Measurements from ENCODE around the gene FLNB. TPM values are rescaled to one million over a fixed set of nuclear protein-coding genes. Genes with fewer than 3 reads are reported as not detected.
A peak's percentile ranks its signal among the peaks of the same experiment; 100 is the strongest.

The FLNB gene
- polyA plus RNA-seq, 3 donors = 0.47 to 4.0 (median 2.1) TPM

DNA sequence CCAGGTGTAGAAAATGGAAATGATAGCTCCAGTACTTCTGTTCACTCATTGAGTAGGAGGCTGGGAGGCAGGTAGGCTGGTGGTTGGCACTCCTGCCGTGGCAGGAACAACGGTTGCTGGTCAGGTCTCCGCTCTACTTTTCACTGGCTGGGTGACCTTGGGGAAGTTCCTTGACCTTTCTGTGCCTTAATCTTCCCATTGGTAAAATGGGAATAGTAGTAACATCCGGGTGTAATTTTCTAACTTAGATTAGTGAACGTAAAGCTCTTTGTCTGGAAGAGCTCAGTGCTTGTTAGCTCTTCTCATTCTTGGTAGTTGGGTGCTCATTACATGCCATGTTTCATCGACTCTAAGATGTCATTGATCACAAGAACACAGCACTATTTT is 45.8 kb upstream of the FLNB start:
- Histone ChIP-seq H3K9ac (ENCODE audit: insufficient read depth, low read length, poor library complexity, severe bottlenecking) (no peak overlapping the region), H4K20me1 (ENCODE audit: insufficient read depth, low read length) (no peaks in the 10 kb centered on the region), H2AFZ (ENCODE audit: insufficient read depth, low read depth, low read length, poor library complexity, severe bottlenecking) (no peak overlapping the region), H3K4me3 (replicated peaks in 1 of 3; ENCODE audit: low read depth in 2 of 3, low read length in 3 of 3) (no peak overlapping the region), H3K79me2 (ENCODE audit: insufficient read depth, low read length) (no peaks in the 10 kb centered on the region), H3K4me1 (ENCODE audit: control insufficient read depth in 1 of 2, insufficient read depth in 2 of 2, low read length in 2 of 2) (peaks cover 24 to 27% of the 10 kb centered on the region in 2 donors), H3K27ac (ENCODE audit: low read depth in 1 of 2, low read length in 2 of 2) (no peak overlapping the region), H3K36me3 (replicated peaks in 1 of 2; ENCODE audit: control insufficient read depth in 1 of 2, insufficient read depth in 2 of 2, low read length in 2 of 2) (no peaks in the 10 kb centered on the region), H3K9me3 (replicated peaks in 1 of 2; ENCODE audit: control insufficient read depth in 1 of 2, insufficient read depth in 1 of 2, low read length in 2 of 2) (no peaks in the 10 kb centered on the region), H3K27me3 (ENCODE audit: control insufficient read depth in 2 of 2, insufficient read depth in 2 of 2, low read length in 2 of 2) (no peaks in the 10 kb centered on the region), H3K4me2 (replicated peaks; ENCODE audit: extremely low read depth, low read length, poor library complexity, severe bottlenecking) (no peak overlapping the region)
- Mint-ChIP-seq H3K36me3 (peaks cover 0 to 3% of the 10 kb centered on the region in 2 donors), H3K4me1 (peaks cover 32% of the 10 kb centered on the region), H3K27me3 (ENCODE audit: low read depth in 3 of 3) (peaks cover 0 to 3% (median 2%) of the 10 kb centered on the region in 3 donors), H3K4me3 (no peak overlapping the region), H3K27ac (no peak overlapping the region), H3K9me3 (peaks cover 0 to 5% (median 0%) of the 10 kb centered on the region in 7 donors)
- TF ChIP-seq, protein P1, sequence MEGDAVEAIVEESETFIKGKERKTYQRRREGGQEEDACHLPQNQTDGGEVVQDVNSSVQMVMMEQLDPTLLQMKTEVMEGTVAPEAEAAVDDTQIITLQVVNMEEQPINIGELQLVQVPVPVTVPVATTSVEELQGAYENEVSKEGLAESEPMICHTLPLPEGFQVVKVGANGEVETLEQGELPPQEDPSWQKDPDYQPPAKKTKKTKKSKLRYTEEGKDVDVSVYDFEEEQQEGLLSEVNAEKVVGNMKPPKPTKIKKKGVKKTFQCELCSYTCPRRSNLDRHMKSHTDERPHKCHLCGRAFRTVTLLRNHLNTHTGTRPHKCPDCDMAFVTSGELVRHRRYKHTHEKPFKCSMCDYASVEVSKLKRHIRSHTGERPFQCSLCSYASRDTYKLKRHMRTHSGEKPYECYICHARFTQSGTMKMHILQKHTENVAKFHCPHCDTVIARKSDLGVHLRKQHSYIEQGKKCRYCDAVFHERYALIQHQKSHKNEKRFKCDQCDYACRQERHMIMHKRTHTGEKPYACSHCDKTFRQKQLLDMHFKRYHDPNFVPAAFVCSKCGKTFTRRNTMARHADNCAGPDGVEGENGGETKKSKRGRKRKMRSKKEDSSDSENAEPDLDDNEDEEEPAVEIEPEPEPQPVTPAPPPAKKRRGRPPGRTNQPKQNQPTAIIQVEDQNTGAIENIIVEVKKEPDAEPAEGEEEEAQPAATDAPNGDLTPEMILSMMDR (IDR thresholded peaks at IDR 0.05) = no peak
- WGBS (ENCODE audit: insufficient coverage) = 100% methylated on average over 3 of the region's 6 CpGs
- DNase-seq = no peak
- intact Hi-C loops (cut with micrococcal nuclease) = loop anchor here in 1 of 2 donors (2.0 to 5.0 kb wide), 2 partner anchors 18 to 45 kb away; partner anchors contain the start of gene FLNB

DNA sequence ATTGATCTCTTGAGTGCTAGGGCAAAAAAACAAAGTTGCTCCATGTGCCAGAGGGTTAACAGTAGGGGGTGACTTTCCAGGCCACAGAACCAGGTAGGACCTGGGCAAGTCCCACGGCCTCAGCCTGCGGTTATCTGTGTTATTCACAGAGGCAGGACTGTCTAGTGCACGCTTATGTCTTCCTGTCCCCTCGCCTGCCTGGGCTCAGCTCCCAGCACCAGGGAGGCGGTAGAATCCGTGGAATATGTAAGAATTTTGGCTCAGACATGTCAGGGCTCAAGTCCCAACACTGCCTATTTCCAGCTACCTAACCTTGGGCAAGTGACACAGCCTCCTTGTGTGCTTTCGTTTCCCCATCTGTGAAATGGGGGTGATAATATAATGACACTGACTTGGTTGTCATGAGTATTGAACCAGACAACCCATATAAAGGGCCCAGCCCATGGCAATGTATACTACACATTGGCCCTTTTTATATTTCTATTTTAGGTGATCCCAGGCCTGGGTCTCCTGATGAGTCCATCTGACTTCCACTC is 44.3 kb upstream of the FLNB start:
- Mint-ChIP-seq H3K36me3 (peaks cover 0 to 3% of the 10 kb centered on the region in 2 donors), H3K4me3 (no peak overlapping the region), H3K27ac (peak overlapping the region in 1 of 7 donors; percentile 41), H3K27me3 (ENCODE audit: low read depth in 3 of 3) (peaks cover 0 to 3% (median 2%) of the 10 kb centered on the region in 3 donors), H3K9me3 (peaks cover 0 to 2% (median 0%) of the 10 kb centered on the region in 7 donors), H3K4me1 (peaks cover 26% of the 10 kb centered on the region)
- Histone ChIP-seq H3K4me1 (ENCODE audit: control insufficient read depth in 1 of 2, insufficient read depth in 2 of 2, low read length in 2 of 2) (peaks cover 19% of the 10 kb centered on the region in 2 donors), H3K9me3 (replicated peaks in 1 of 2; ENCODE audit: control insufficient read depth in 1 of 2, insufficient read depth in 1 of 2, low read length in 2 of 2) (no peaks in the 10 kb centered on the region), H3K36me3 (replicated peaks in 1 of 2; ENCODE audit: control insufficient read depth in 1 of 2, insufficient read depth in 2 of 2, low read length in 2 of 2) (no peaks in the 10 kb centered on the region), H3K27me3 (ENCODE audit: control insufficient read depth in 2 of 2, insufficient read depth in 2 of 2, low read length in 2 of 2) (no peaks in the 10 kb centered on the region), H2AFZ (ENCODE audit: insufficient read depth, low read depth, low read length, poor library complexity, severe bottlenecking) (no peak overlapping the region), H3K9ac (ENCODE audit: insufficient read depth, low read length, poor library complexity, severe bottlenecking) (no peak overlapping the region), H4K20me1 (ENCODE audit: insufficient read depth, low read length) (no peaks in the 10 kb centered on the region), H3K79me2 (ENCODE audit: insufficient read depth, low read length) (no peaks in the 10 kb centered on the region), H3K4me3 (replicated peaks in 1 of 3; ENCODE audit: low read depth in 2 of 3, low read length in 3 of 3) (no peak overlapping the region), H3K27ac (ENCODE audit: low read depth in 1 of 2, low read length in 2 of 2) (no peak overlapping the region), H3K4me2 (replicated peaks; ENCODE audit: extremely low read depth, low read length, poor library complexity, severe bottlenecking) (no peak overlapping the region)
- intact Hi-C loops (cut with micrococcal nuclease) = loop anchor here in 1 of 2 donors (2.0 to 5.0 kb wide), 2 partner anchors 17 to 43 kb away; partner anchors contain the start of gene FLNB
- TF ChIP-seq, protein P1 (IDR thresholded peaks at IDR 0.05) = no peak
- DNase-seq = no peak
- 98% methylated on average over 4 of the region's 7 CpGs for WGBS (ENCODE audit: insufficient coverage)
